ENCODE results near the gene AKR1B1. TPM values are rescaled to one million over a fixed set of nuclear protein-coding genes. Genes with fewer than 3 reads are reported as not detected.

AKR1B1 gene
- total and polyA plus RNA-seq, 2 of the 4 experiments (the other 2 are of a cell fraction): 90.9 to 201 TPM

DNA sequence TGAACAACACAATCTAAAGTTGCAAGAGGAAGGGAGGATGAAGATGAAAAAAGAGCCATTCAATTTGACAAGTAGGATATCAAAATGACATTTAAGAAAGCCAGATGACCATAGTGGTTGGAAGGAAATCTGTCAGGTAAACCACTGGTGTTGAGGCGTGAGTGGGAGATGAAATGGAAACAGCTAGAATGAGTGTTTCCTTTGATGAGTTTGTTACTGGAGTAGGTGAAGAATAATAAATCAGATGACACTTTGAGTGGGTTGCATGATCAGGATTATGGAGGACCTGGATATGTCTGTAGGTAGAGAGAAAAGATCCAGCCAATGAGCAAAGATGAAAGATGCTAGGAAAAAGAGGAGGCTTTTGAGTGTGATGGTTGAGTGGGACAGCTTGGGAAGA is 33.1 kb downstream of the AKR1B1 start:
- Histone ChIP-seq H4K91ac (ENCODE audit: insufficient read depth, low read depth, low read length) (no peak overlapping the region), H3K79me1 (ENCODE audit: low read depth in 1 of 2, low read length in 2 of 2) (no peaks in the 10 kb centered on the region), H3K9ac (ENCODE audit: low read depth, low read length) (no peak overlapping the region), H3K27me3 (ENCODE audit: control insufficient read depth, insufficient read depth, low read length) (peaks cover 8% of the 10 kb centered on the region), H2AK5ac (ENCODE audit: low read depth, low read length) (no peak overlapping the region), H3K14ac (replicated peaks; ENCODE audit: low read depth, low read length) (no peak overlapping the region), H2AK9ac (replicated peaks; ENCODE audit: low read depth, low read length, poor library complexity) (no peak overlapping the region), H2BK120ac (ENCODE audit: low read depth, low read length) (no peak overlapping the region), H2BK15ac (ENCODE audit: low read depth, low read length) (no peak overlapping the region), H3K9me1 (ENCODE audit: insufficient read depth, low read length) (no peaks in the 10 kb centered on the region), H3K36me3 (ENCODE audit: control insufficient read depth, insufficient read depth, low read length) (no peaks in the 10 kb centered on the region), H2BK5ac (ENCODE audit: low read depth, low read length, poor library complexity, severe bottlenecking) (no peak overlapping the region), H3K4me3 (ENCODE audit: insufficient read depth, low read depth, low read length) (no peak overlapping the region), H4K8ac (ENCODE audit: low read depth in 2 of 2, low read length in 2 of 2) (no peak overlapping the region), H3K23ac (ENCODE audit: low read depth, low read length) (no peak overlapping the region), H3K4me2 (ENCODE audit: low read depth, low read length) (no peak overlapping the region), H4K5ac (ENCODE audit: low read depth, low read length) (no peak overlapping the region), H3K9me3 (ENCODE audit: control insufficient read depth, insufficient read depth, low read length) (no peaks in the 10 kb centered on the region), H2BK20ac (ENCODE audit: low read depth, low read length) (no peak overlapping the region), H3K18ac (ENCODE audit: low read depth, low read length) (no peak overlapping the region), H3K27ac (ENCODE audit: insufficient read depth, low read length) (no peak overlapping the region), H3K56ac (ENCODE audit: extremely low read depth, insufficient read depth, low read length) (no peak overlapping the region), H3K4ac (ENCODE audit: low read depth, low read length) (no peak overlapping the region), H3K4me1 (ENCODE audit: control insufficient read depth, insufficient read depth, low read length) (no peaks in the 10 kb centered on the region), H2AFZ (replicated peaks; ENCODE audit: low read length, poor library complexity) (no peak overlapping the region), H4K20me1 (ENCODE audit: insufficient read depth, low read length) (no peaks in the 10 kb centered on the region)
- dilution Hi-C loops (cut with HindIII; ENCODE audit: low sequenced_read_pairs, unreplicated experiment) (no loop called here), intact Hi-C loops (cut with micrococcal nuclease) (no loop called here), in situ Hi-C loops (cut with MboI; ENCODE audit: low sequenced_read_pairs) (no loop called here)
- 100% methylated on average over 1 of the region's 1 CpG; no CpG with 5 or more reads in 1 of the 2 experiments for WGBS, 2 experiments (ENCODE audit: extremely low coverage in 2 of 2, insufficient read length in 1 of 2)
- DNase-seq: no peak
- ChIA-PET CTCF (no interaction called here), POLR2A (ENCODE audit: unreplicated experiment) (no interaction called here)
- ATAC-seq (ENCODE audit: low read depth): no peak
- TF ChIP-seq MAFK (IDR thresholded peaks at IDR 0.05; ENCODE audit: low read depth, low read length) (no peak), RCOR1 (IDR thresholded peaks at IDR 0.05; ENCODE audit: insufficient replicate concordance, low read length) (no peak), CHD1 (IDR thresholded peaks at IDR 0.05; ENCODE audit: low read depth, low read length) (no peak), RAD21 (IDR thresholded peaks at IDR 0.05; ENCODE audit: low read length) (no peak), RFX5 (IDR thresholded peaks at IDR 0.05; ENCODE audit: low read depth, low read length) (no peak), SMC3 (IDR thresholded peaks at IDR 0.05; ENCODE audit: low read depth, low read length) (no peak), MAZ (IDR thresholded peaks at IDR 0.05; ENCODE audit: borderline replicate concordance, low read depth, low read length) (no peak), MXI1 (IDR thresholded peaks at IDR 0.05; ENCODE audit: borderline replicate concordance, low read depth, low read length) (no peak), POLR2A (IDR thresholded peaks at IDR 0.05; ENCODE audit: low read depth, low read length) (no peak), USF2 (IDR thresholded peaks at IDR 0.05; ENCODE audit: low read depth, low read length) (no peak), BHLHE40 (IDR thresholded peaks at IDR 0.05; ENCODE audit: low read depth, low read length) (no peak), CEBPB (IDR thresholded peaks at IDR 0.05; ENCODE audit: low read depth, low read length) (no peak), NFE2L2 (IDR thresholded peaks at IDR 0.05; ENCODE audit: low read depth, low read length) (no peak), FOS (IDR thresholded peaks at IDR 0.05; ENCODE audit: low read depth, low read length) (no peak)
- TF ChIP-seq, protein P1, sequence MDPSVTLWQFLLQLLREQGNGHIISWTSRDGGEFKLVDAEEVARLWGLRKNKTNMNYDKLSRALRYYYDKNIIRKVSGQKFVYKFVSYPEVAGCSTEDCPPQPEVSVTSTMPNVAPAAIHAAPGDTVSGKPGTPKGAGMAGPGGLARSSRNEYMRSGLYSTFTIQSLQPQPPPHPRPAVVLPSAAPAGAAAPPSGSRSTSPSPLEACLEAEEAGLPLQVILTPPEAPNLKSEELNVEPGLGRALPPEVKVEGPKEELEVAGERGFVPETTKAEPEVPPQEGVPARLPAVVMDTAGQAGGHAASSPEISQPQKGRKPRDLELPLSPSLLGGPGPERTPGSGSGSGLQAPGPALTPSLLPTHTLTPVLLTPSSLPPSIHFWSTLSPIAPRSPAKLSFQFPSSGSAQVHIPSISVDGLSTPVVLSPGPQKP (IDR thresholded peaks at IDR 0.05; ENCODE audit: borderline replicate concordance, low read depth, low read length): no peak
- TF ChIP-seq, protein P2, sequence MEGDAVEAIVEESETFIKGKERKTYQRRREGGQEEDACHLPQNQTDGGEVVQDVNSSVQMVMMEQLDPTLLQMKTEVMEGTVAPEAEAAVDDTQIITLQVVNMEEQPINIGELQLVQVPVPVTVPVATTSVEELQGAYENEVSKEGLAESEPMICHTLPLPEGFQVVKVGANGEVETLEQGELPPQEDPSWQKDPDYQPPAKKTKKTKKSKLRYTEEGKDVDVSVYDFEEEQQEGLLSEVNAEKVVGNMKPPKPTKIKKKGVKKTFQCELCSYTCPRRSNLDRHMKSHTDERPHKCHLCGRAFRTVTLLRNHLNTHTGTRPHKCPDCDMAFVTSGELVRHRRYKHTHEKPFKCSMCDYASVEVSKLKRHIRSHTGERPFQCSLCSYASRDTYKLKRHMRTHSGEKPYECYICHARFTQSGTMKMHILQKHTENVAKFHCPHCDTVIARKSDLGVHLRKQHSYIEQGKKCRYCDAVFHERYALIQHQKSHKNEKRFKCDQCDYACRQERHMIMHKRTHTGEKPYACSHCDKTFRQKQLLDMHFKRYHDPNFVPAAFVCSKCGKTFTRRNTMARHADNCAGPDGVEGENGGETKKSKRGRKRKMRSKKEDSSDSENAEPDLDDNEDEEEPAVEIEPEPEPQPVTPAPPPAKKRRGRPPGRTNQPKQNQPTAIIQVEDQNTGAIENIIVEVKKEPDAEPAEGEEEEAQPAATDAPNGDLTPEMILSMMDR (conservative IDR thresholded peaks at IDR 0.05; ENCODE audit: low read depth, low read length): no peak
- no TSS peak for BruUV-seq (replicated peaks)

Data from IMR-90 (cell line).